NCI-H460 (cell line): Measurements from ENCODE around the gene EVC2. TPM values are rescaled to one million over a fixed set of nuclear protein-coding genes. Genes with fewer than 3 reads are reported as not detected.
"Not testable (repeated sequence)": the region's sequence is repeated elsewhere in the genome, so short reads cannot be mapped to it uniquely, and the experiment has no call there.

Experiments used
- DNase-seq: peaks from one replicate; pipeline ENCODE4 v3.0.0-alpha.2; 2016; ENCODE audit warnings: low read depth; ENCODE audit errors: extremely low read depth
- total RNA-seq: library from RNA; depleted of rRNA; stranded (reverse); fragments of >200 nt; shearing (Covaris generic); gene quantifications from 2 replicates; pipeline ENCODE4 v1.2.3, GENCODE V29; 2014

Gene EVC2
- total RNA-seq, 1 experiment from 2014 or later, result not detected

DNA sequence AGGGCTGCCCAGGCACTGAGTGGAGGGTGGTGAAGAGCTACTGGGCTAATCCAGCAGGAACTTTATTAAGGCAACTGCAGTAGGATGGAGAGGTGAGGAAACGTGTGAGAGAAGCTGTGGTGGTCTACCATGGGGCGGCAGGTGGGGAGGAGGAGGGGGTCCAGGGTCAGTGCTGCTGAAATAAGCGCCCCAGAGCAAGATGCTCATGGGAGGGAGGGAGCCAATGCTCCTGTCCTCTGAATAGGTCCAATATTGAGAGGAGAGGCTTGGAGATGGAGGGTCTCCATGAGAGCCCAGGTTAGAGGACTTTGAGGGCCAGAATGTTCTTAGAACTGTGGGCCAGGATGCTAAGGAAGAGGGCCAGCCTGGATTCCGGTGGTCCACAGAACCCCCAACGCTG, 37.9 kb upstream of the EVC2 start:
- DNase-seq, result no peak

DNA sequence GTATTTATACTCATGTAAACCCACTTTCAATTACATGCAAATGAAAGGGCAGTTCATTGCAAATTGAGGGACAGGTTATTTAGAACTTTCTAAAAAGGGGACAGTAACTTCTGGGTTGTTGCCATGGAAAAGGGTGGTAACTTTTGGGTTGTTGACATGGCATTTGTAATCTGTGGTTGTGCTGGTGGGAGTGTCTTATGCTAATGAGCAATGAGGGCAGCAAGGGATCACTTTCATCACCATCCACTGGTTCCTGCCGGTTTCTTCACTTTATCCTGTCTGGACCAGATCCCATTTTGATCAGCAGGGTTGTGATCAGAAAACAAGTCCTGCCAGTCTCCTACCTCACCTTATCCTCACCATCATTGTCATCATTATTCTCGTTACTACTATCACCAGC, 34.6 kb upstream of the EVC2 start:
- DNase-seq, result no peak

DNA sequence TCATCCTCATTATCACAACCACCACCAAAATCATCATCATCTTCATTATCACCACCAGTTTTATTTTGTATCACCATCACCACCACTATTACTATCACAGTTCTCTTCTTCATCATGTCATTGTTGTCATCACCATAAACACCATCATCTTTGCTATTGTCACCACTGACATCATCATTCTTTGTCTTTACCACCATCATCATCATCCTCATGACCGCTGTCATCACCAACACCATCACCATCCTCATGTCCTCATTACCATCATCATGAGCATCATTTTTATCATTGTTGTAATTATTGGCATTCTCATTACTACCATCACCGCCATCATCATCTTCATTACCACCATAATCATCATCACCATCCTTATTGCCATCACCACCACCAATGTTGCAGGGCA, 34.0 kb upstream of the EVC2 start:
- DNase-seq, result no peak

DNA sequence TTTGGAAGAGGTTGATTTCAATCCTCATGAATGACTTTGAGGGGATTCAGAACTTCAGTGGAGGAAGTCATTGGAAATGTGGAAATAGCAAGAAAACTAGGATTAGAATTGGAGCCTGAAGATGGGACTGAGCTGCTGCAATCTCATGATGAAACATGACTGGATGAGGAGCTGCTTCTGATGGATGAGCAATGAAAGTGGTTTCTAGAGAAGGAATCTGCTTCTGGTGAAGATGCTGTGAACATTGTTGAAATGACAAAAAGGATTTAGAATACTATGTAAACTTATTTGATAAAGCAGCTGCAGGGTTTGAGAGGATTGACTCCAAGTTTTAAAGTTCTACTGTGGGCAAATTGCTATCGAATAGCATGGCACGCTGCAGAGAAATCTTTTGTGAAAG, 29.7 kb upstream of the EVC2 start:
- DNase-seq, result no peak

DNA sequence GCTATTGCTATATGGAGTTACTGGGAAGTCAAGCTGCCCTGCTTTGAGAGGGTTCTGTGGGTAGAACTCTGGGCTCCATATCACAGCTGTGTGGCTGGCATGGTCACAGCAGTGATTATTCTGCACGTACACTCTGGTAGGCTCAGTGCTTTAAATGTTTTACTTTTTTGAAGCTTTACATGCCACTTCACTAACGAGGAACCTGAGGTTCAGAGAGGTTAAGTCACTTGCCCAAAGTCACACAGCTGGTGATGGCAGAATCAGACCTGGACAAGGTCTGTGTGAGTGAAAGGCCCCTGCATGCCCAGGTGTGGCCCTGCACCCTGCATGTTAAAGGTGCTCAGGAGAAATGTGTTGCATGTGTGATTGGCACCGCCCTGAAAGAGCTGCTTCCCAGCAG, 27.1 kb upstream of the EVC2 start:
- DNase-seq, result no peak

DNA sequence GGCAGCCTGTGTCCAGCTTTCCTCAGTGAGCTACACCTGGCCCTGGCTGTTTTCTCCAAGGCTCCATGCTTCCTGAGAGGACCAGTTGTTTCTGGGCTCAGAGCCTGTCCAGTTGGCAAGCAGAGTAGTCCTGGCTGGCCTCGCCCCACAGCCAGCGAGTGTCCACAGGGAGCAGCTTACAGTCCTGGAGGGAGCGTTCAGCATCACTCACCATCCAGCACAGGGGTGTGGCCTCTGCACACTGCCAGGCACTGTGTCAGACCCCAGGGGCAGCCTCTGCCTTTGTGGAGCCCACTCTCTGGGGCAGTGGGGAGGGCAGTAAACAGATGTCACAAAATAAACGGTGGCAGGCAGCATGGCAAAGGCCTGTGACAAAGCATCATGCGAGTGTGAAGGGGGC, 26.5 kb upstream of the EVC2 start:
- no peak for DNase-seq

DNA sequence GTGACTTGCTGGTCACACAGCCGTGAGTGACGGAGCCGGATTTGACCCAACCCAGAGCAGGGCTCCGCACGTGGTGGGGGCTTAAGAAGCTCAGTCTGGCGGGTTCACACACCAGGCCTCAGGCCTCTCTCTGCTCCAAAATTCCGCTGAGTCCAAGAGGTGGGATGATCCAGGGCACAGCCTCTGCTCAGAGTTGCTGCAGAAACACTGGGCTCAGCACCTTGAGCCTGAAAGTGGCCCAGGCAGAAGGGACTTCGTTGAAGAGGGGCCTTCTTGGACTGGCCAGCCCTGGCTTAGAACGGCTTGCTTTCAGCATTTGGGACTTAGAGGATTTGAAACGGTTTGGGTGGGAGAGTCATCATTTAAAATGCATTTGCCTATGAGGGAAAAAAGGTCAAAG, 23.8 kb upstream of the EVC2 start:
- no peak for DNase-seq

DNA sequence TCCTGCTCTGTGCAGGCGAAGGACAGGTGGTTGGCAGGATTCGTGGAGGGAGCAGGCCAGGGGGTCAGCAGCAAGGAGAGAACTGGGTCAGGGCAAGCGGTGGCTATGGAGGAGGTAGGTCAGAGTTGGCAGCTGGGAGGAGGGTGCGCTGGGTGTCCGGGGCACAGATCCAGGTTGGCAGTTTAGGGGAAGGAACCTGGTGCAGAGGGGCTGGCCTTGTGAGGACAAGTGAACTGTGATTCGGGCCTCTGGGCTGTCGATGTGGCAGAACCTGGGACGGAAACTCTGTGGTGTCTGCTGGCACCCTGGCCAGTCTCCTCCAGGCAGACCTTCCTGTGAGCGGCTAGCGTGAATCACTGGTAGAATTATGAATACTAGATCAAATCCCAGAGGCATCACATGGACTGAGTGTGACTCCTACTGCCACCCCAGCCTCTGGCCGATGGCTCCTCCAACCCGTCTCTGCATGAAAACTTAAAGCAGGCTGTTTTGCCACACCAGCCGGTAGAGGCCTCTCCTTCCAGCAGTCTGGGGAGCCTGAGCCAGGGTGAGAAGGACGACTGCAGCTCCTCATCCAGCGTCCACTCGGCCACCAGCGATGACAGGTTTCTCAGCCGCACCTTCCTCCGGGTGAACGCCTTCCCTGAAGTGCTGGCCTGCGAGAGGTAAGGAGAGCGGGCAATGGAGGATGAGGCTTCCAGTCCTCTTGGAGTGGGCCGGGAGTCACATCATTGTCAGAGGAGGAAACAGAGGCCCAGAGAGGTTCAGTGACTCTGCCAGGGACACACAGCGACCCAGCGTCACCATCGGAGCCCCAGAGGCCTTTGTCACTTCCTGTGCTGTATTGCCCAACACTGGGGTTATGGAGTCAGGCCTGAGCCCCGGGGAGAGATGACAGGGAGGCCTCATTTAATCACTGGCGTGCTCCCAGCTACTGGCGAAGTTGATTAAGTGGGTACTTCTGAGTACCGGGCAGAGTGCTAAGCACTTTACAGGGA, 22.9 kb upstream of the EVC2 start:
- DNase-seq, result no peak

DNA sequence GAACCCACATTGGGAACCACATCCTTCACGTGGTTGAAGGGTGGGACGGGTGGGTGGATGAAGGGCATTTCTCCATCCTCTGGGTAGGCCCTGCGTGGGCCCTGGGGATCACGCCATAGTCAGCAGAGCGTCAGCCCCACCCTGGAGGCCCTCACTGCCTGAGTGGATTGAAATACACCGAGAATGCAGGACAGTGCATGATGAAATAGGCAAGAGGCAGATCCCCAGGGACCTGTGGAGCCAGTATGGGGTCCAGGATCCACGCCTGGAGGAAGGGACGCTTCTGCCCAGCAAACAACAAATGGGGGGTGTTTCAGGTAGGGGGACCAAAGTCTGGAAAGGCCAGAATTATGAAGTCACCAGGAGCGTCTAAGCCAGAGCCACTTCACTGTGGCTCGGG, 22.1 kb upstream of the EVC2 start:
- no peak for DNase-seq

DNA sequence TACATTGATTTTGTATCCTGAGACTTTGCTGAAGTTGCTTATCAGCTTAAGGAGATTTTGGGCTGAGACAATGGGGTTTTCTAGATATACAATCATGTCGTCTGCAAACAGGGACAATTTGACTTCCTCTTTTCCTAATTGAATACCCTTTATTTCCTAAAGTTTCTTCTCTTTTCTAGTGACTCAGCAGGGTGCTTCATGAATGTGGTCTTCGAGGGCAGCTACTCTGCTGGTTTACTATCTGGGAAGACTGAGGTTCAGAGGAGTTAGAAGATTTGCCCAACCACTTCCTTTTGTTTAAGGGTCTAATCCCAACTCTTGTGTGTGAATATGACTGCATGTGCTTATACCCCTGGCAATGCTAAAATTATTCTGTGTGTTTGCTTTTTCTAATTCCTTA, 20.1 kb upstream of the EVC2 start:
- DNase-seq, result not testable (repeated sequence)

DNA sequence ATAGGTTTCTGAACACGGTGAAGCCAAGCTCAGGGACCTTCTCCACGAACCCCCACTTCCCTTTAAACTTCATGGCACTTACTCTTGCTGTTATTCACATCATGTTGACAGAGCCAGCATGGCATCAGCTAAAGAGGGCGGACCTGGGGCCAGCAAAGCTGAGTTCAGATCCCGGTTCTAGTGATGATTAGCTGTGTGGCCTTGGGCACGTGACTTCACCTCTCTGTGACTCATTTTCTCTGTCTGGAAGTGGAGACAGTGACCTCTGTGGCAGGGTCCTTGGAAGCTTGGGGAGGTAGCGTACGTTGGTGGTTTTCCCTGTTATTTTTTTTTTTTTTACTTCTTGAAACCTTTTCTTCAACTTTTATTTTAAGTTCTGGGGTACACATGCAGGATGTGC, 16.0 kb upstream of the EVC2 start:
- no peak for DNase-seq

DNA sequence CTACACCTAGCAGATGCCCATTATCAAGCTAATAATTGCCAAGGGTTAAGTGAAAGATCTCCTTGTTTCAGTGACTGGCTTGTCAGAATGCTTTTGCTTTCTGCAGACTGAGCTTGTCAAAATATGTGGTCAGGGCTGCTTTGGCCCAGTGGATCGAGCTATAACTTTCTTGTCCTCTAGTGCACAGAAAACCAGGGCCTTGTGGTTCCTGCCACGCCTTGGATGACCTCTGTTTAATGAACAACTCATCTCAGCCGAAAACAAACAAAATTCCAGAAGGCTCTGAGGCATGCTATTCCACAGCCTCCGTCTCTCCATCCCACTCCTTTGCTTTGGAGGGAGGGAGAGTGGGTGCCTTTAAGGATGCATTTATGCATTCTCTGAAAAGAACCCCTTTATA, 14.0 kb upstream of the EVC2 start:
- no peak for DNase-seq

DNA sequence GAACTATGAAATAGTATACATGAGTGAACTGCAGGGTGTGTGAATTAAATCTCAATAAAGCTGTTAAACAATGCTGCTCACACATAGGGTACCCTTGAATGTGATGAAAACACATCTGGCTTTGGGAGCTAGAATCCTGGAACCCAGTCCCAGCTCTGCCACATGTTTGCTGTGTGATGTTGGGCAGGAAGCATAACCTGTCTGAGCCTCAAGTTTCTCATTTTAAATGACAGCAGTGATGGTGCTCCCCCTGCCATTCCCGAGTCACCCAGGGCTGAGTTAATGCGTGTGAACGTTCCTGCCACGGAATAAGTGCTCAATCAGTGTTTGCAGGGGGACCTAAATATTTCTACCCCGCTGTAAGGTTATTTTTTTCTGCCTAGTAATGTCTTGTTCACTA, 13.6 kb upstream of the EVC2 start:
- DNase-seq, result no peak

DNA sequence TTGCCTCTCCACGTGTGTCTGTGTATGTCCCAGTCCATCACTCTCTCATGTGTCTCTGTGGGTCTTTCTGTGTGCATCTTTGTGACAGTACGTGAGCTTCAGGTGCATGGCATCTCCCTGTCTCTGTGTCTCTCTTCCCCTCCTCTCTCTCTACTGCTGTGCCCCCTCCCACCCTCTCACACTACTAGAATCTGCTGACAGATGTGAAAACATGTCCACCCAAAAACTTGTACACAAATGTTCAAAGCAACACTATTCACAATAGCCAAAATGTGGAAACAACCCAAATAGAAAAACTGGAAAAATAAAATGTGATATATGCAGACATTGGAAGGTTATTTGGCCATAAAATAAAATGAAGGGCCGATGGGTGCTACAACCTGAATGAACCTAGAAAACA, 12.6 kb upstream of the EVC2 start:
- no peak for DNase-seq

DNA sequence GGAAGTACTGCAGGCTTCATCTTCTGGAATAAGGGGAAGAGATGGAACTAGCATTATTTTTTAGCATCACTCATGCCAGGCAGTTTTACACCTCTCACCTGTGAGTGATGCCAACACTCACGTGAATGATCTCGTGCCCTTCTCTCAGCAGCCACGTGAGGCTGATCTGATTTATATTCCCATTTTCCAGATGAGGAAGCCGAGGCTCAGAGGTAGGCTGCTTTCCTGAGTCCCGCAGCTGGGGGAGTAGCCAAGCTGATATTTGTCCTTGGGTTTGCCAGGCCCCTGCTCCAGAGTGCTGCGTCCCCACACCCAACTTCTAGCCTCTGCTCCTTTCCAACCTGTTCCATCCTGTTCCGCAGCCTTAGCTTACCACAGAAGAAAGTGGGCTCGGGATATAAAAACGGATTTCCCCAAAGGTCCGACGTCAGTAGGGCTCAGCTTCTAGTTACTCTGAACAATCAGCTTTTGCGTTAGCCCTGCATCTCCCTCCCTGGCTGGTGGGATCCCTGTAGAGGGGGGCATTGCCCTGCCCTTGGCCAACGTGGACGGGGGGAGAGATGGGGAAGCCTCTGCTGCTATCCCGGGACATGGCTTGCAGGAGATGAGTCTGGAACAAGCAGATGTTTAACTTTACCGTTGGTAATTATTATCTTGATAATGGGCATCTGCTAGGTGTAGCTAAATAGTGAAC, 11.9 kb upstream of the EVC2 start:
- DNase-seq, result no peak

DNA sequence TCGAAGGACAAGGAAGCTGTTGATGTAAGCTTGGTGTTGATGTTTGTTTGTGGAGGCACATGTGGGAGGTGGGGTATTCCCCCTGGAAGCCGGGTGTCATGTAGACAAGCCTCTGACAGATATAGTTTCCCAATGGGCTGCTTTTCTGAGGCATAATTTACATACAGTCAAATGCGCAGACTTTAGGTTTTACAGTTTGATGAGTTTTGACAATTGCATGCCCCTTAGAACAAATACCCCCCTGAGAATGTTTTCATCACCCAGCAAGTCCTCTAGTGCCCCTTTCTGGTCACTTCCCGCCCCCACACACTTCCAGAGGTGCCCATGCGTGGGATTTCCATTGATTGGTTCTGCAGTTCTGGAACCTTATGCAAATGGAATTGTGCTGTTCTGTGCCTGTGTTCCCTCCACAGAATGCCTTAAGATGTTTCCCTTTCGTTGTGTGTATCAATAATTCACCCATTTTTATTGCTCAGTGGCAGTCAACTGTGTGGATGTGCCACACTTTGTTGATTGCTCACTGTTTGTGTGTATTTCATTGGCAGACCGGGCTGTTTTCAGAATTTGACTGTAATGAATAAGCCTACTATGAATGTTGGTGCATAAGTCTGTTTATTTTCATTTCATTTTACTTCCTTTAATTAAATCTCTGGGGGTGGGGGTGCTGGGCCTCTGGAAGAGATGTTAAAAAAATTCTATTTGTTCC, 11.1 kb upstream of the EVC2 start:
- DNase-seq, result no peak

DNA sequence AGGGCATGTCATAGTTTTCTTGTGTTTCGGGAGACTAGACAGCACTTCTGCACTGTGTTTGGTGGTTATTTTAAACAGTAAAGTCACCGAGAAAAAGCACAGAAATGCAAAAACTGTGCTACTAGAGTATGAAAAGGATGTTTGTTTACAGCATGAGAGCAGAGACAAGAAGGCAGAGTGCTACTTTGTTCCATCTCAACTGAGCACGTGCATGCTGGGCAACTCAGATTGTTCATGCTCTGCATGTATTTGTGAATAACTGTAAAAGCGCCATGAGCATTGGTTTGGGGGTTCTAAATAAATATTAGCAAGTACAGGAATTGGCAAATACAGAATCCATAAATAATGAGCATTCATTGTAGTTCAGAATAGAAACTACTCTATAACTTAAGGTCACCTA, 10.1 kb upstream of the EVC2 start:
- no peak for DNase-seq

DNA sequence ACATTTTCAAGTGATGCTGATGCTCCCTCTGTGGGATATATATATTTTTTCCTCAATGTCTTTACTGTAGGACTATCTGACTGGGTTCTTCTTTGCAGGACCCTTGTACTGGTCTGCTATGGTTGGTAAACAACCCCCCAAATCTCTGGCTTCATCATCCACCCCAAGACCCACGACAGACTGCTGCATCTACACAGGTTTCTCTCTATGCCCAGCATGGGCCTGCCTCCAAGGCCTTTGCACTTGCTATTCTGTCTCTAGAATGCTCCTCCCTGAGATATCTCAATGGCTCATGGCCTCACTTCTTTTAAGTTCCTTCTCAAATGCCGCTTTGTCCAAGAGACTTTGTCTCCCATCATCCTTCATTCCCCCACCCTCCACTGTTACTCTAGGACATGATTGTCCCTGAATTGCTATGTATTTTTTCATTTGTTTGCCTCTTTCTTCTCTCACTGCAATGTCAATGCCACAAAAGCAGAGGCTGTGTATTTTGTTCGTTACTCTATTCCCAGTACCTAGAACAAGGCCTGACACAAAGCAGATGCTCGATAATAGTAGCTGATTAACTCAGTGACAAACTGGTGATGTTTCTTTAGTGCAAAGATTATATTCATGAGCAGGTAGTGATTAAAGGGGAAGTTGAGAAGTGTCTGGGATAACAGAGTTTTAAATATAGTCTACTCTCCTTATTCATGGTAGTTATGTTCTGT, 9.2 kb upstream of the EVC2 start:
- DNase-seq, result no peak

DNA sequence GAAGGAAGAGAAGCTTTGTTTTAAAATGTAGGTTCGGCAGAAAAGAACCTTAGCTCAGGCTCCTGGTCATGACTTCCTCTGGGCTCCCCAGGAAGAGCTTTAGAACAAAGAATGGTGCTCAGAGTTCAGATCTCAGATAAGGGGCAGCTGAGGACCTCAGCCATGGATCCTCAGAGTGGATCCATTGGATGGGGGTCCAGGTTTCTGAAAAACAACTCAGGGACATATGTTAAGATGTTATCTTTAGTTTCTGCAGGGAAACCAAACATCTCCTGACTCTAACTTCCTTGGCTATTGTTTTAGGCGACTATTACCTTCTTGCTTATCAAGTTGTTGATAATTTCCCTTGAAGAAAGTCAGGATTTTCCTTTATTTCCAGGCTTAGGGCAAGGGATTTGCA, 8.0 kb upstream of the EVC2 start:
- DNase-seq, result no peak

DNA sequence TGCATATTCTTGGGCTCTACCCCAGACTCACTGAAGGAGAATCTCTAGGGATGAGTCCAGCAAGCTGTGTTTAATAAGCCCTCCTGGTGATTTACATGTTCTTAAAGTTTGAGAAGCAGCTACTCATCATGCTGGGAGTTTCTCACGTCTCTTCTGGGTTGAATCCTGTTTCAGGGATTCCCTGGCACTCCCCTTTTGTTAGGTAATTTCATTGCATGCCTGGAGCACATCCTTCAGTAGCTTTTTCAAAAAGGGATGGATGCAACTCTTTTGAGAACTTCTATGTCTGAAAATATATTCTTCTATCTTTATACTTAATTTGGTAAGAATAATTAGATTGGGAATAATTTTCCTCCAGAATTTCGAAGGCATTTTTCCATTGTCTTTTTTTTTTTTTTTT, 7.0 kb upstream of the EVC2 start:
- DNase-seq, result no peak

DNA sequence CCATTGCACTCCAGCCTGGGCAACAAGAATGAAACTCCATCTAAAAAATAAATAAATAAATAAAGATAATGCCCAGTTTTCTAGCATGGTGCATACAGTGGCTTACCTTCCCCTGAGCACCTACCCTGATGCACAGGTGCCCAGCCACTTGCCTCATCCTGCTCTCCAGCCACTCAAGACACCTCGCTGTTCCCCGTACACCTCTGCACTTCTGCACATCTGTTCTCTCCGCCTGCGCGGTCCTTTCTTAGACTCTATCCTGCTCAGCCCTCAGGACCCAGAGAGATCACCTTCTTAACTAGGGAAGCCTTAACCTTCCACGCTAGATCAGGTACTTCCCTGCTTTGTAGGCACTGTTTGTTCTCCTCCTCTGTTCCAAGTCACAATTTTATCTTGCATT, 5.5 kb upstream of the EVC2 start:
- no peak for DNase-seq
